SK-N-SH treated with all-trans-retinoic acid at 6 μM for 48 hours (cell line): ENCODE results near the gene IL17RD.

Experiments used
- ATAC-seq: fragments of 200-7000 bp; cut with Tn5 transposase; 3 replicates; pipeline ENCODE4 v1.9.1; 2020; ENCODE audit warnings: mild to moderate bottlenecking, moderate library complexity
- BACH2 ChIP-seq: fragments of 250-450 bp; sonication (Bioruptor Pico); IDR thresholded peaks from 2 replicates; pipeline ENCODE4 v1.9.0; 2021; ENCODE audit warnings: mild to moderate bottlenecking, borderline replicate concordance
- CSDC2 ChIP-seq: fragments of 250-450 bp; sonication (Bioruptor Pico); IDR thresholded peaks from 2 replicates; pipeline ENCODE4 v1.5.0; 2020; ENCODE audit warnings: mild to moderate bottlenecking, moderate library complexity
- ESRRG ChIP-seq: fragments of 250-450 bp; sonication (Bioruptor Pico); IDR thresholded peaks from 2 replicates; pipeline ENCODE4 v1.6.1; 2021; ENCODE audit warnings: mild to moderate bottlenecking
- GLIS3 ChIP-seq: fragments of 250-450 bp; sonication (Bioruptor Pico); IDR thresholded peaks from 2 replicates; pipeline ENCODE4 v1.5.0; 2020; ENCODE audit warnings: mild to moderate bottlenecking, moderate library complexity
- ISL1 ChIP-seq: fragments of 250-450 bp; sonication (Bioruptor Pico); IDR thresholded peaks from 2 replicates; pipeline ENCODE4 v2.1.2; 2022; ENCODE audit warnings: mild to moderate bottlenecking, moderate library complexity
- PPARA ChIP-seq: fragments of 250-450 bp; sonication (Bioruptor Pico); IDR thresholded peaks from 2 replicates; pipeline ENCODE4 v1.5.0; 2020; ENCODE audit warnings: mild to moderate bottlenecking, borderline replicate concordance
- RARB ChIP-seq: fragments of 250-450 bp; sonication (Bioruptor Pico); IDR thresholded peaks from 2 replicates; pipeline ENCODE4 v1.8.0; 2021; ENCODE audit warnings: mild to moderate bottlenecking, moderate library complexity
- SNAI2 ChIP-seq: fragments of 250-450 bp; sonication (Bioruptor Pico); IDR thresholded peaks from 2 replicates; pipeline ENCODE4 v1.5.0; 2020; ENCODE audit warnings: mild to moderate bottlenecking, moderate library complexity
- TCF4 ChIP-seq: fragments of 250-450 bp; sonication (Bioruptor Pico); IDR thresholded peaks from 2 replicates; pipeline ENCODE4 v1.8.0; 2021; ENCODE audit warnings: mild to moderate bottlenecking, moderate library complexity, borderline replicate concordance
- TOX ChIP-seq: fragments of 250-450 bp; sonication (Bioruptor Pico); IDR thresholded peaks from 2 replicates; pipeline ENCODE4 v1.8.0; 2021; ENCODE audit warnings: mild to moderate bottlenecking, moderate library complexity, borderline replicate concordance
- ZC3H10 ChIP-seq: fragments of 250-450 bp; sonication (Bioruptor Pico); IDR thresholded peaks from 2 replicates; pipeline ENCODE4 v1.5.1; 2021; ENCODE audit warnings: mild to moderate bottlenecking, moderate library complexity
- ZFP3 ChIP-seq: fragments of 250-450 bp; sonication (Bioruptor Pico); IDR thresholded peaks from 2 replicates; pipeline ENCODE4 v1.5.0; 2020; ENCODE audit warnings: mild to moderate bottlenecking, moderate library complexity
- ZNF70 ChIP-seq: fragments of 450-650 bp; formaldehyde crosslinking; IDR thresholded peaks from 2 replicates; pipeline ENCODE4 v1.5.0; 2020; ENCODE audit warnings: mild to moderate bottlenecking, moderate library complexity
- ZNF8 ChIP-seq: fragments of 450-650 bp; formaldehyde crosslinking; IDR thresholded peaks from 2 replicates; pipeline ENCODE4 v1.5.0; 2020; ENCODE audit warnings: mild to moderate bottlenecking, moderate library complexity
- TF ChIP-seq, protein P1 (sequence below): fragments of 250-450 bp; sonication (Bioruptor Pico); IDR thresholded peaks from 2 replicates; pipeline ENCODE4 v1.5.1; 2020; ENCODE audit warnings: low read depth, mild to moderate bottlenecking, moderate library complexity
- TF ChIP-seq, protein P2 (sequence below): fragments of 250-450 bp; sonication (Bioruptor Pico); IDR thresholded peaks from 2 replicates; pipeline ENCODE4 v1.8.0; 2020; ENCODE audit warnings: mild to moderate bottlenecking, moderate library complexity, borderline replicate concordance
- TF ChIP-seq, protein P3 (sequence below): fragments of 250-450 bp; sonication (Bioruptor Pico); IDR thresholded peaks from 2 replicates; pipeline ENCODE4 v1.5.0; 2020; ENCODE audit warnings: mild to moderate bottlenecking, moderate library complexity
- TF ChIP-seq, protein P4 (sequence below): fragments of 250-450 bp; sonication (Bioruptor Pico); IDR thresholded peaks from 2 replicates; pipeline ENCODE4 v1.8.0; 2021; ENCODE audit warnings: low read depth, mild to moderate bottlenecking, moderate library complexity, borderline replicate concordance
- TF ChIP-seq, protein P5 (sequence below): fragments of 250-450 bp; sonication (Bioruptor Pico); IDR thresholded peaks from 2 replicates; pipeline ENCODE4 v1.5.1; 2021; ENCODE audit warnings: mild to moderate bottlenecking, moderate library complexity

The IL17RD gene

DNA sequence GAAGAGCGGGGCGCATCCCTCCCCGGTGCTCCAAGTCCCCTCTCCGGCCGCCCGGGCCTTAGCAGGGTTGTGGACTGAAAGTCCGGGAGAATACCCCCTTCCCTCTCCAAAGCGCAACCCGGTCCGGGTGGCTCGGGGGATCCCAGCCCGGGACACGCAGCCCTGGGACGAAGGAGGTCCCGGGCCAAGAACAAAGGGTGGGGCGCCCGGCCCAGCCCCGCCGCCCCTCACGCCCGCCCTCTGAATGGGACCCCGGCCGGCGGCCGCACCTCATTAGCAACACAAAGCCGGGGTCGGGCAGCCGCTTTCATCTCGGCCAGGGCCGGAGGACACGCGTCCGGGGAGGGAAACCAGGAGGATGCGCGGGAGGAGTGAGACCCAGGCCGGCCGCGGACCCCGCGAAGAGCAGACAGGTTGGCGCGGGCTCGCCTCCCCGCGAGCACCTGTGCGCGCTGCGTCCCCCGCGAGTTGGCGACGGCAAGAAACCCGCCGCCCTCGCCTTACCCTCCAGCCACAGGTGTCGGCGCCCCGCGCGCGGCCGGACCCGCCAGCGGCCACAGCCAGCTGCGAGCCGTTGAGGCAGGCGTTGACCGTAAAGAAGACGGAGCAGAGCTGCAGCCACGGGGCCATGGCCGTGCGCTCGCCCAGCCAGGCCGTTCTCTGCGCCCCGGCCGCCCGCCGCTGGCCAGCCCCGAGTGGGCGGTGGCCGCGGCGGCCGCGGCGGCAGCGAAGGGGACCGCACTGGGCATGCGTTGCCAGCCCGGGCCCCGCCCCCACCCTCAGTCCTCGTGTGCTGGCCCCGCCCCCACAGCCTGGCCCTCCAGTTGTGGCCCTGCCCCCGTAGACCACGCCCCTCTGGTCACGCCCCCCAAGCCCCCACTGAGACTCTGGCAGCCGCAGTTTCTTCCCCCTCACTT lies at the start of gene IL17RD:
Gene IL17RD, minus strand, starts transcription at position 697 of the 917 bp plus-strand sequence. Its CDS starts 67 bp downstream, at position 630.
- TF ChIP-seq, protein P1, sequence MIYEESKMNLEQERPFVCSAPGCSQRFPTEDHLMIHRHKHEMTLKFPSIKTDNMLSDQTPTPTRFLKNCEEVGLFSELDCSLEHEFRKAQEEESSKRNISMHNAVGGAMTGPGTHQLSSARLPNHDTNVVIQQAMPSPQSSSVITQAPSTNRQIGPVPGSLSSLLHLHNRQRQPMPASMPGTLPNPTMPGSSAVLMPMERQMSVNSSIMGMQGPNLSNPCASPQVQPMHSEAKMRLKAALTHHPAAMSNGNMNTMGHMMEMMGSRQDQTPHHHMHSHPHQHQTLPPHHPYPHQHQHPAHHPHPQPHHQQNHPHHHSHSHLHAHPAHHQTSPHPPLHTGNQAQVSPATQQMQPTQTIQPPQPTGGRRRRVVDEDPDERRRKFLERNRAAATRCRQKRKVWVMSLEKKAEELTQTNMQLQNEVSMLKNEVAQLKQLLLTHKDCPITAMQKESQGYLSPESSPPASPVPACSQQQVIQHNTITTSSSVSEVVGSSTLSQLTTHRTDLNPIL: no peak
- TF ChIP-seq, protein P2, sequence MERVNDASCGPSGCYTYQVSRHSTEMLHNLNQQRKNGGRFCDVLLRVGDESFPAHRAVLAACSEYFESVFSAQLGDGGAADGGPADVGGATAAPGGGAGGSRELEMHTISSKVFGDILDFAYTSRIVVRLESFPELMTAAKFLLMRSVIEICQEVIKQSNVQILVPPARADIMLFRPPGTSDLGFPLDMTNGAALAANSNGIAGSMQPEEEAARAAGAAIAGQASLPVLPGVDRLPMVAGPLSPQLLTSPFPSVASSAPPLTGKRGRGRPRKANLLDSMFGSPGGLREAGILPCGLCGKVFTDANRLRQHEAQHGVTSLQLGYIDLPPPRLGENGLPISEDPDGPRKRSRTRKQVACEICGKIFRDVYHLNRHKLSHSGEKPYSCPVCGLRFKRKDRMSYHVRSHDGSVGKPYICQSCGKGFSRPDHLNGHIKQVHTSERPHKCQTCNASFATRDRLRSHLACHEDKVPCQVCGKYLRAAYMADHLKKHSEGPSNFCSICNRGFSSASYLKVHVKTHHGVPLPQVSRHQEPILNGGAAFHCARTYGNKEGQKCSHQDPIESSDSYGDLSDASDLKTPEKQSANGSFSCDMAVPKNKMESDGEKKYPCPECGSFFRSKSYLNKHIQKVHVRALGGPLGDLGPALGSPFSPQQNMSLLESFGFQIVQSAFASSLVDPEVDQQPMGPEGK: no peak
- no peak for TF ChIP-seq GLIS3 (CRISPR knock-in tag)
- TF ChIP-seq, all 23 proteins: peak for 0
- ATAC-seq: peak; percentile 79

DNA sequence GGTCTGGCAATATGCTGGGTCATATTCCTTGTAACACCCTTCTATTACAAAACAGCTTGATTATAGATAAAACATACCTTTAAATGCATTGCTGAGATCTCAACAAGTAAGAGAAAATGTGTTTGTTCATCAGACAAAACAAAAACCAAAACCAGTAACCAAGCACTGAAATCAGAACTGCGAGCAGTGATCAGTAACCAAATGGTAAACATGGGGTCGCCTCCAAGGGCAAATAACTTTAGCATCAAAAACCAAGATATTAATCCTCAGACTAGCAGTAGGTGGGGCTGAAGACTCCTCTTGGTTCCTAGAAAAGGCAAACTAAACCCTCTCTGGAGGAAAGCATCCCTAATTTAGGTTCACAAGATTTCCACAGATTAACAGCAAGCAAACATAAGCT lies 41.3 kb upstream of the IL17RD start:
- no peak for ATAC-seq
- TF ChIP-seq, protein P3, sequence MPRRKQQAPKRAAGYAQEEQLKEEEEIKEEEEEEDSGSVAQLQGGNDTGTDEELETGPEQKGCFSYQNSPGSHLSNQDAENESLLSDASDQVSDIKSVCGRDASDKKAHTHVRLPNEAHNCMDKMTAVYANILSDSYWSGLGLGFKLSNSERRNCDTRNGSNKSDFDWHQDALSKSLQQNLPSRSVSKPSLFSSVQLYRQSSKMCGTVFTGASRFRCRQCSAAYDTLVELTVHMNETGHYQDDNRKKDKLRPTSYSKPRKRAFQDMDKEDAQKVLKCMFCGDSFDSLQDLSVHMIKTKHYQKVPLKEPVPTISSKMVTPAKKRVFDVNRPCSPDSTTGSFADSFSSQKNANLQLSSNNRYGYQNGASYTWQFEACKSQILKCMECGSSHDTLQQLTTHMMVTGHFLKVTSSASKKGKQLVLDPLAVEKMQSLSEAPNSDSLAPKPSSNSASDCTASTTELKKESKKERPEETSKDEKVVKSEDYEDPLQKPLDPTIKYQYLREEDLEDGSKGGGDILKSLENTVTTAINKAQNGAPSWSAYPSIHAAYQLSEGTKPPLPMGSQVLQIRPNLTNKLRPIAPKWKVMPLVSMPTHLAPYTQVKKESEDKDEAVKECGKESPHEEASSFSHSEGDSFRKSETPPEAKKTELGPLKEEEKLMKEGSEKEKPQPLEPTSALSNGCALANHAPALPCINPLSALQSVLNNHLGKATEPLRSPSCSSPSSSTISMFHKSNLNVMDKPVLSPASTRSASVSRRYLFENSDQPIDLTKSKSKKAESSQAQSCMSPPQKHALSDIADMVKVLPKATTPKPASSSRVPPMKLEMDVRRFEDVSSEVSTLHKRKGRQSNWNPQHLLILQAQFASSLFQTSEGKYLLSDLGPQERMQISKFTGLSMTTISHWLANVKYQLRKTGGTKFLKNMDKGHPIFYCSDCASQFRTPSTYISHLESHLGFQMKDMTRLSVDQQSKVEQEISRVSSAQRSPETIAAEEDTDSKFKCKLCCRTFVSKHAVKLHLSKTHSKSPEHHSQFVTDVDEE: no peak
- no peak for TF ChIP-seq GLIS3 (CRISPR knock-in tag)
- TF ChIP-seq ZNF70 (CRISPR knock-in tag): no peak
- no peak for TF ChIP-seq ISL1 (CRISPR knock-in tag)
- TF ChIP-seq, protein P1: no peak
- TF ChIP-seq TOX (CRISPR knock-in tag): no peak
- TF ChIP-seq PPARA: no peak
- TF ChIP-seq ZFP3 (CRISPR knock-in tag): no peak
- TF ChIP-seq, protein P4, sequence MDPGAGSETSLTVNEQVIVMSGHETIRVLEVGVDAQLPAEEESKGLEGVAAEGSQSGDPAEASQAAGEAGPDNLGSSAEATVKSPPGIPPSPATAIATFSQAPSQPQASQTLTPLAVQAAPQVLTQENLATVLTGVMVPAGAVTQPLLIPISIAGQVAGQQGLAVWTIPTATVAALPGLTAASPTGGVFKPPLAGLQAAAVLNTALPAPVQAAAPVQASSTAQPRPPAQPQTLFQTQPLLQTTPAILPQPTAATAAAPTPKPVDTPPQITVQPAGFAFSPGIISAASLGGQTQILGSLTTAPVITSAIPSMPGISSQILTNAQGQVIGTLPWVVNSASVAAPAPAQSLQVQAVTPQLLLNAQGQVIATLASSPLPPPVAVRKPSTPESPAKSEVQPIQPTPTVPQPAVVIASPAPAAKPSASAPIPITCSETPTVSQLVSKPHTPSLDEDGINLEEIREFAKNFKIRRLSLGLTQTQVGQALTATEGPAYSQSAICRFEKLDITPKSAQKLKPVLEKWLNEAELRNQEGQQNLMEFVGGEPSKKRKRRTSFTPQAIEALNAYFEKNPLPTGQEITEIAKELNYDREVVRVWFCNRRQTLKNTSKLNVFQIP (CRISPR knock-in tag): no peak
- no peak for TF ChIP-seq BACH2 (CRISPR knock-in tag)
- TF ChIP-seq CSDC2 (CRISPR knock-in tag): no peak
- no peak for TF ChIP-seq ZC3H10 (CRISPR knock-in tag)
- TF ChIP-seq ZNF8 (CRISPR knock-in tag): no peak
- TF ChIP-seq RARB (CRISPR knock-in tag): no peak
- TF ChIP-seq, protein P2: no peak
- TF ChIP-seq SNAI2 (CRISPR knock-in tag): no peak
- no peak for TF ChIP-seq TCF4
- TF ChIP-seq, protein P5, sequence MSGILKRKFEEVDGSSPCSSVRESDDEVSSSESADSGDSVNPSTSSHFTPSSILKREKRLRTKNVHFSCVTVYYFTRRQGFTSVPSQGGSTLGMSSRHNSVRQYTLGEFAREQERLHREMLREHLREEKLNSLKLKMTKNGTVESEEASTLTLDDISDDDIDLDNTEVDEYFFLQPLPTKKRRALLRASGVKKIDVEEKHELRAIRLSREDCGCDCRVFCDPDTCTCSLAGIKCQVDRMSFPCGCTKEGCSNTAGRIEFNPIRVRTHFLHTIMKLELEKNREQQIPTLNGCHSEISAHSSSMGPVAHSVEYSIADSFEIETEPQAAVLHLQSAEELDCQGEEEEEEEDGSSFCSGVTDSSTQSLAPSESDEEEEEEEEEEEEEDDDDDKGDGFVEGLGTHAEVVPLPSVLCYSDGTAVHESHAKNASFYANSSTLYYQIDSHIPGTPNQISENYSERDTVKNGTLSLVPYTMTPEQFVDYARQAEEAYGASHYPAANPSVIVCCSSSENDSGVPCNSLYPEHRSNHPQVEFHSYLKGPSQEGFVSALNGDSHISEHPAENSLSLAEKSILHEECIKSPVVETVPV: no peak
- TF ChIP-seq ESRRG: no peak
- TF ChIP-seq, all 23 proteins: peak for 0
